A549 treated with DMSO at 1 μM for 4 hours (cell line): ENCODE results near the gene SLPI. TPM values are rescaled to one million over a fixed set of nuclear protein-coding genes. Genes with fewer than 3 reads are reported as not detected.

ENCODE experiments used
- total RNA-seq: library from RNA; stranded (reverse); fragments of 200-300 nt; extraction: Qiagen RNA extraction; gene quantifications from 5 replicates; pipeline ENCODE4 v1.2.3, GENCODE V29; 2022; ENCODE audit warnings: low read depth

Gene SLPI, protein sequence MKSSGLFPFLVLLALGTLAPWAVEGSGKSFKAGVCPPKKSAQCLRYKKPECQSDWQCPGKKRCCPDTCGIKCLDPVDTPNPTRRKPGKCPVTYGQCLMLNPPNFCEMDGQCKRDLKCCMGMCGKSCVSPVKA
- 9.1 to 13.4 TPM (median 11.7 TPM) in 5 replicates for total RNA-seq

DNA sequence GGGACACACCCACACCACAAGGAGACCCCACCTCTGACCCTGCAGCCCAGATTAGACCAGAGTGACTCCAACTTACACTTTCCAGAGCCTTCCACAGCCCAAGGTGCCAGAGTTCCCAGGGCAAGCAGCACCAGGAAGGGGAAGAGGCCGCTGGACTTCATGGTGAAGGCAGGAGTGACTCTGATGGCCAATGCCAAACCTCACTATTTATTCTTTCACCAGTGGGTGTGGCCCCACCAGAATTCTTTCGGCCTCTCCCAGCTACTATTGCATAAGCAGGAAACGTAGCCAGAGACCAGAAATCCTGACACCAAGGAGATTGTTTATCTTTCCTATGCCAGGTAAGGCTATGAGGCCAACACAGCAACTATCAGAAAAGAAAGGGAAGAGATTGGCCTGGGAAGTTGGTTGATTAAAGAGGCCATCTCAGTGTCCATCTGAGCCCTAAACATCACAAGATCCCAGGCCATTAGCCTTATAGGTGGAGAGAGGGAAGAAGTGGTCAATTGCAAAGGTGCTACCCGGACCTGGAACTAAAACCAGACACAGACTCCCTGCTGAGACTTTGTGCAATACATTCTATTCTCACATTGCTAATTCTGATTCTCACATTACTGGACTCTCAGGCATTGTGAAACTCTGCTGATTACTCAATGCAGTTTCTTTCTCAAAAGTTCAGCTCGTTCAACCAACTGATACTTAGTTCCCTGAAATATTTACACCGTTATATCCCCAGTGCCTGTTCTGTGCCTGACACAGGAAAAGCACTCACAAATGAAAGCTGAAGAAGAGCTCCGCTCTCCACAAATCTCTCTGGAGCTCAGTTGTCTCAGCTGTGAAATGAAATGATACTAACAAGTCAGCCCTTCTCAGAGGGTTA is at the start of gene SLPI:
TSS of gene SLPI (minus strand) at position 182 of the 880 bp plus-strand sequence. CDS start at position 161, 21 bp downstream.

DNA sequence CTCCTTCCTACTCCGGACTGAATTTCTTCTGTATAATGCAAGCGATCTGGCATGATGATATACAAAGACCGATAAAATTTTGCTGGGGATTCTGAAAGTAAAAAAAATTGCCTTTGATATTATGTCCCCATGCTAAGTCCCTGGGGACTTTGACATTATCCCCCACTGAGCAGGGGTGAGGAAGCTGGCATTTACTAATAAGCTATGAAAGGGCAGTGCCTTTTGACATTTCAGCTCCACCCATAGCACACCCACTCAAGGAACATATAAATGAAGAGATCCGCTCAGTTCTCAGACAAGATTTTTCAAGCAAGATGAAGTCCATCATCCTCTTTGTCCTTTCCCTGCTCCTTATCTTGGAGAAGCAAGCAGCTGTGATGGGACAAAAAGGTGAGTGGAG is 33.3 kb downstream of the SLPI start, which contains the start of gene SEMG2:
TSS of gene SEMG2 (plus strand) at position 298 of the 400 bp plus-strand sequence. CDS start at position 315, 17 bp downstream.

DNA sequence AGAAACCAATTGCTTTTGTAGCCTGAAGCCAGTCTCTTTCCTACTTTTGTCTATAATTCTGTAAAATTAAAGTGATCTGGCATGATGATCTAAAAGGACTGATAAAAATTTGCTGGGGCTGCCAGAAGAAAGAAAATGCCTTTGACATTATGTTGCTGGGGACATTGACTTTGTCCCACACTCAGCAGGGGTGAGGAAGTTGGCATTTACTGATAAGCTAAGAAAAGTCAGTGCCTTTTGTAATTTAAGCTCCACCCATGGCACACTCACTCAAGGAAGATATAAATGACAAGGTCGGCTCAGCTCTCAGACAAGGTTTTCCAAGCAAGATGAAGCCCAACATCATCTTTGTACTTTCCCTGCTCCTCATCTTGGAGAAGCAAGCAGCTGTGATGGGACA is 47.6 kb downstream of the SLPI start, which contains the start of gene SEMG1:
TSS of gene SEMG1 (plus strand) at position 309 of the 400 bp plus-strand sequence. CDS start at position 330, 21 bp downstream.

Other genes with a start within 250 kb of the SLPI start
- not detected in 5 replicates for gene KCNS1, start 153.4 kb downstream of the SLPI start, total RNA-seq
- gene WFDC5, start 139.4 kb downstream of the SLPI start, total RNA-seq: not detected in 5 replicates
- gene WFDC12, start 130.1 kb downstream of the SLPI start, total RNA-seq: not detected in 5 replicates
- gene PI3, start 79.7 kb downstream of the SLPI start, total RNA-seq: 2.3 to 4.5 TPM (median 3.2 TPM) in 5 replicates
- gene SEMG1, start 47.5 kb downstream of the SLPI start, total RNA-seq: not detected in 5 replicates
- gene SEMG2, start 33.2 kb downstream of the SLPI start, total RNA-seq: not detected in 5 replicates
- not detected in 5 replicates for gene RBPJL, start 52.3 kb upstream of the SLPI start, total RNA-seq
- 0.09 to 0.14 TPM (median 0.13 TPM) in 4 of 5 replicates, not detected in the other for gene MATN4, start 53.7 kb upstream of the SLPI start, total RNA-seq
- 120 to 180 TPM (median 141 TPM) in 5 replicates for gene SDC4, start 93.9 kb upstream of the SLPI start, total RNA-seq
- 28.1 to 35.6 TPM (median 34.4 TPM) in 5 replicates for gene SYS1, start 108.6 kb upstream of the SLPI start, total RNA-seq
- gene TP53TG5, start 123.8 kb upstream of the SLPI start, total RNA-seq: not detected in 5 replicates
- 24.5 to 28.8 TPM (median 25.3 TPM) in 5 replicates for gene DBNDD2, start 153.7 kb upstream of the SLPI start, total RNA-seq
- gene PIGT, start 161.6 kb upstream of the SLPI start, total RNA-seq: 89.3 to 101 TPM (median 93.2 TPM) in 5 replicates
- 0.15 to 0.19 TPM in 2 of 5 replicates, not detected in the others for gene WFDC2, start 215.2 kb upstream of the SLPI start, total RNA-seq